ENCODE results near the gene BZW2.

DNA sequence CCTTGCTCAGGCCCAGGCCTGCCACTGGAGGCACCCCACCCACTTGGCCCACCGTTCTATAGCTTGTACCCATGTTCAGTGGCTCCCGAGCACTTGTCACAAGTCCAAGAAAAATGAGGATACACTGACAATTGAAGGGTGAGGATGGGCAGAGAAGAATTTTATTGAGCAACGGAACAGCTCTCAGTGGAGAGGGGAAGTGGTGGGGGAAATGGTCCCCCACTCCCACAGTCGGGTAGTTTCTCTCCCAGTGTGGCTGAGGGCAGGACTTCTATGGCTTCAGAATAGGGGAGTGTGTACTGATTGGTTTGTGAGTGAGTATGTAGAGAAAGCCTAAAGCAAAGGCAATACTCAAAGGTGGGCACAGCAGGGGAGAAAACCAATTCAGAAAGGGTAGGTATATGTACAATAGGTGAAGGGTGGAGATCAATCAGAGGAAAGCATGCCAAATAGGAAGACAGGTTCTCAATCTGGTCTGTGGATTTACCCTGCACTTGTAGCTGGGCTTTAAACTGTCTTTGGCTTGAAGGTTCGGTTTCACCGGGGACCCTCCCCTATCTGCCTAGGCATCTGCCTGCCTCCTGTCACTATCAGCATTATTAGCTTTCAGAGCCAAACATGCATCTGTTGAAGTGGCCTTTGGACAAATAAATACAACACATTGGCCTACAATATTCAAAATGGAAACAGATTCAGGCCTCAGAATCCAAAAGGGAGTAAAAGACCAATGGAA is 98.7 kb downstream of the BZW2 start:
- TF ChIP-seq POLR2A (IDR thresholded peaks at IDR 0.05; ENCODE audit: low read length) = no peak
- TF ChIP-seq GATA1 (IDR thresholded peaks at IDR 0.05; ENCODE audit: low read depth, low read length) = no peak
